NCI-H446 treated with DMSO at 0.1 percent for 48 hours (cell line): ENCODE data around the gene METTL25B.

ENCODE experiments used
- DNase-seq: peaks from one replicate; lab custom pipeline; 2025; lab: John Stamatoyannopoulos, UW

The METTL25B gene

DNA sequence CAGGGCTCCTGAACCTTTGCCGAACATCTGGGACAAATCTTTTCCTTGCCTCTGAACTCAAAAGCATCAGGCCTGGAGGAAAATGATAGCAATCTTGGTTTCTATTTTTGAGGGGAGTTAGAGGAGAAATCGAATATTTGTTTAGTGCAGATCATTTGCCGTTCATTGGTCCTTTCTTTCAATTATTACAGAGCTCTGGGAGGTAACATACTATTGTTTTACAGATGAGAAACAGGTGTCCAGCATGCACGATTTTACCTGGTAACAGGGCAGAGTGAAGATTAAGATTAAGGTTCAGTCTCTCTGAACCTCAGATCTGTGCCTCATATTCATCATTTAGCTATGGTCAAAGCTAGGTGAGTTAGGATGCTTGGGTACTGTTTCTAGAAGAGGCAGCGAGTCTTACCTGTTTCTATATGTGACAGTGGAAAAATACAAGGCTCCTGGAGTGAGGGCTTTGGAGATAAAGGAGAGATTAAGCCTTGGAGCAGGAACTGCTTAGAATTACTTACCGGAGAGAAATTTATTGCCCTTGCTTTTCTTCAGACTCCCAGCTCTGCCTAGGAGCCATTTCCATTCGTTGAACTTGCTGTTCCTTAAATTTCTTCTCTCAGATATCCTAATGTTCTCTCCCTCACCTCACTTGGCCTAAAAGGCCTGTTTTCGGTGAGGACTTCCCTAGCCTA lies 40.5 kb downstream of the METTL25B start:
- DNase-seq: no peak

DNA sequence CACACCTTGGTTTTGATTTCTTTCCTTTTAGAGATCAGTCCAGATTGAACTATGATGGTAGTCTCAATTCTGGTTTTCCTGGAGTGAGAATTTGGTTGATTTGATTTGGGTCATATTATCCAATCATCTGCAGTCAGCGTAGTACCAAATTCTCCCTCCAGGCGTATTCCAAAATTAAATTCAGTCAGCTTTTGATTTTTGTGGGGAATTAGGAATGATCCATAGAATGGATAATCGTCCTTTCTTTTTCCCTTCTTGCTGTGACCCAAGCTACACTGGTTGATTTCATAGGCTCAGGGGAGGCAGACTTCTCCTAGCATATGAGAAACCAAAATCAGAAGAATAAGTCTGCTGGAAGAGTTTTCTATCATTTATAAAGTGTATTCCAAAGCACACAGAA lies 44.0 kb downstream of the METTL25B start:
- no peak for DNase-seq

DNA sequence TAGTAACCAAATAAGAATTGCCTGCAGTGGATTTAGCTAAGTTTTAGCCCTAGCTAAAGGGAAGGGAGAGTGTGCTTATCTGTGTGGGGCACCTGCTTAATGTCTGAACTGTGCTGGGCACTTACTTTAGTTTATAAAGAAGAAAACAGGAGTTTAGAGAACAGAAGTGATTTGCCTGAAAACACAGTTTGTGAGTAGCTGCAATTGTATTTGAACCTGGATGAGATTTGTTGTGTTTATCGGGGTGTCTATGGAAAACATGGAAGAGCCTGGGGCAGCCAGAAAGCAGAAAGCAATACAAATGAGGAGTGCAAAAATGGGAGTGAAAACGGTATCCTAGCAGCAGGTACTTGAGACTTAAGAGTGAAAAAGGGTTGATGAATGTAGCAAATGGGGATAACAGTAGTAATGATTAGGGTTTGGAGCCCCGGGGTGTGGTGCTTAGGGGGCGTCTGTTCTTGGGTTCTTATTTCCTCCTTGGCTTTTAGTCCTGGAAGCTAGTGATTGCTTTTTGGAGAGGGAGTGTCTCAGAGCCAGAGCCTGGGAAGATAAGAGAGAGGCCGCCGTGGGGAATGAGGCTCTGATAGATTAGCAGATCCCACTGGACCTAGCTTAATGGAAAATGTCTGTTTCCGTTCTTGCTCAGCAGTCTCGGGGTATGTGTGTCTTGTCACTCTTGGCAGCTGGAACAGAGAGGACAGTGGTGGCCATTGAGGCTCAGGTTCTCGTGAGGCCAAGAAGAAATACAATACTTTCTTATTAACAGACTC lies 44.6 kb downstream of the METTL25B start:
- no peak for DNase-seq

DNA sequence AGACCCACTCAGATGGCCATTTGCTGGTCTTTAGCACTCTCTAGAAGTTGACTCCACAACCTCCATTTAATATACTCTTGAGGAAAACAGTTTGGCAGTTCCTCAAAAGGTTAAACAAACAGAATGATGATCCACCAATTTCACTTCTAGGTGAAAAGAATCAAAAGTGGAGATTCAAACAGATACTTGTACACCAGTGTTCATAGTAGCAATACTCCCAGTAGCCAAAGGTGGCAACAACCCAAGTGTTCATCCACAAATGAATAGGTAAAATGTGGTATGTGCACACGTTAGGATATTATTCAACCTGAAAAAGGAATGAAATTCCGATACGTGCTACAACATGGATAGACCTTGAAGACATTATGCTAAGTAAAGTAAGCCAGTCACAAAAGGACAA lies 45.3 kb downstream of the METTL25B start:
- DNase-seq: no peak

DNA sequence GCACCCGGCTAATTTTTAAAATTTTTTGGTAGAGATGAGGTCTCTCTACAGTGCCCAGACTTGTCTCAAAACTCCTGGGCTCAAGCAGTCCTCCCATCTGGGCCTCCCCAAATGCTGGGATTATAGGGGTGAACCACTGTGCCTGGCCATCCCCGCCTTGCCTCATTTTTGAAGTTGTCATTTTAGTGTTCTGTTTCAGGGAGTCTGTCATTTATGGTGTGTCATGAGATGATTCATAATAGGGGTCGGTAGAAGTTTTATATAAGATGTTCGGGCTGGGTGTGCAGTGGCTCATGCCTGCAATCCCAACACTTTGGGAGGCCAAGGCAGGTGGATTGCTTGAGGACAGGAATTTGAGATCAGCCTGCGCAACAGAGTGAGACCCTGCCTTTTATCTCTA lies 47.5 kb downstream of the METTL25B start:
- no peak for DNase-seq

DNA sequence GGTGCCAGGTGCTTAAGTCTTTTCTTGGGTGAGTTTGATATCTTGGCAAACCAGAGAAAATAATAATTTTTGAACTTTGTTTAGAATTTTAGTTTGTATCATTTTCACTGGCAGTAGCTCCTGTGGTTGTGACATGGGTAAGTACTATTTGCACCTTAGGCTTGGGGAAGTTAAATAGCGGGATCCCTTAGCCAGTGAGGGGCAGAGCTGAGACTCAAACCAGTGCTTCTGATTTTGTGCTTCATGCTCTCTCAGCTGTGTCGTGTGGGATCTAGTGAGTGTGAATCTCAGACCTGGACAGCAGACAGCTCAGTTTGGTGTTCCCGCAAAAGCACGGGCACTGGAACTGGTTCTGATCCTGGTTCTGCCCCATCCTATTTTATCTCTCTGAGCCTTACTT lies 48.7 kb downstream of the METTL25B start:
- DNase-seq: no peak

DNA sequence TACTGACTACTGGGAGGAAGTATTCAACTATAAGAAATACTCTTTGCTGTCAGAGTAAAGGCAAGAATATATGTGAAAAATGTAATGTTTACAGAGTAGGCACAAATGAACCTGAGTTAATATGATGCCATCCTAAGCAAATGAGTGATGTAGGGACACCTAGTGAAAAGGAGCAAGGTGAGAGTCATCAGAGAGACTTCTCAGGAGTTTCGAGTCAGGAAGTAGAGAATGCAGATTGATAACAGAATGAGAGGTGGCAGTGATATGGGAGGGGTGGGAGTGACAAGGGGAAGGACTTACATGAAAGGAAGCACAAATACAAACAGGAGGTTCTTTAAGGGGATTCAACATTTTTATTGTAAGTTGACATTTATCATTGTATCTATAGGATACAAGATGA lies 49.3 kb downstream of the METTL25B start:
- DNase-seq: no peak

DNA sequence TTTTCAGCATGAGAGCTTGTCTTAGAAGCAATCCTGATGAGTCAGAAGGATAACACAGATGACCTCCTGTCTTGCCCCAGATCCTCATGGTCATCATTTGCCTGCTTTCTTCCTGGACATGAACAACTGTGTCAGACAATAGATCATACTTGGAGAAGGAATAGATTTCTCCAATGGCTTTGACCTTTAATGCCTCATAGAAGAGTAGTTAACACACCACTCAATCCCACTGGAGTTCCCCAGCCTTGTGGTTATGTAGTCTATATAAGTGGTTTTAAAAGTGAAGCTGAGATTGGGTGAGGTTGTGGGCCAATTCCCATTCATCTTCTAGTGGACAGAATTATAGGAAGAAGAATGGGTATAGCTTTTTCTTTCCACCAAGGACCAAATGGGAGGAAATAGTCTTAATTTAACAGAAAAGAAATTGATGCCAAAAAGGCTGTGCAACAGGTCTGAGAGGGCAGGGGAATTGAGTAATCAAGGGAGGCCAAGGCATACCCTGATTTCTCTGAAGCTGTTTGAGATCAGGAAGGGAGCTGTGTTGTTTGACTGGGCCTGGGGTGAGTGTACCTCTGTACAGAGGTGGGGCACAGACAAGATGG lies 53.4 kb downstream of the METTL25B start:
- no peak for DNase-seq

DNA sequence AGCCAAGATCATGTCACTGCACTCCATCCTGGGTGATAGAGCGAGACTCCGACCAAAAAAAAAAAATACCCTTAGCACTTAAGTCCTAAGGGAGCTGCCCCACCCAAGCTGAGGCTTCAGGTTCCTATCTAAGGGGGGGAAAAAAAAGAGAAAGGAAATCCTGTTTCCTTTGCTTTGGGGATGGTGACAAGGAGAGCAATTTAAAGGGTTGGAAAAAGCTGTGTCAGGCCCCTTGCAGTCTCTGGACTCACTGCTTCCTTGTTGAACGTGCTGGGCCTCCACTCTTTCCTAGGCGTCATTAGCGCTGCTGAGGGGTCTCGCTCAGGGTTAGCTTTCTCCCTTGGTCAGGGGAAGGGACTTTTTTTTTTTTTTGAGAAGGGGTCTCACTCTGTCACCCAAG lies 57.2 kb downstream of the METTL25B start:
- no peak for DNase-seq
